Stimulated activated CD8-positive, alpha-beta memory T cell treated with anti-CD3 and anti-CD28 coated beads, Interleukin-15, amount 100 ng/mL, for 48 hours (primary cell): ENCODE measurements around the gene SLC29A1.

Experiments used
- DNase-seq, 2 donors: peaks; one replicate each; pipeline ENCODE4 v3.0.0-alpha.2; 2020; ENCODE audit warnings: low read depth in 2 of 2

SLC29A1 gene

DNA sequence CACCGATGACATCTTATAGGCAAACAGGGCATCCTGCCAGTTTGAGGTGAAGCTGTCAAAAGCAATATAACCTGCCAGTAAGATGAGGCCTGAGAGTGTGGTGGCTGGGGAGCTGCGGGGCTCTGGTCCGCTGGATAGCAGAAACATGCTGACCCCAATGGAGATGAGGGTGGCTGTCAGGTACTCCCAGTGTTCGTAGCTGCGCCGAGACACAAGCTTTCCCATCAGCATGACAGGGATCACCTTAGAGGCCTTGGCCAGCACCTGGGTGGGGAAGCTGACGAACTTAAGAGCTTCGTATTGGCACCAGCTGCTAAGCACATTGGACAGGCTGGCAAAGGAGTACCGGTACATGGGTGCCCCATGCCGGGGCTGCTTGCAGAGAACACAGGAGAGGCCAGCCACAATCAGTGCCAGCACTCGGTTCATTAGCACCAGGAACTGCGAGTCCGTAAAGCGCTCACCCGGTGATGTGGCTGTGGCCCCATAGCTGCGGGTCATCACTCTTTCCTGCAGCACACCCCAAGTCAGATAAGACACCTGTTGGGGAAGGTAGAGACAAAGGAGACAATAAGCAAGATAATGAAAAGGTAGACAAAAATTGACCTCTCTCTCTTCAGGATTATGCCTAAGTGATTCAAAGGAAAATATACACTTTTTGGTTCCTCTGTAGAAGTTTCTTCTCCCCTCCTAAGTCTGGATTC lies 31.9 kb downstream of the SLC29A1 start:
- no peak for DNase-seq

DNA sequence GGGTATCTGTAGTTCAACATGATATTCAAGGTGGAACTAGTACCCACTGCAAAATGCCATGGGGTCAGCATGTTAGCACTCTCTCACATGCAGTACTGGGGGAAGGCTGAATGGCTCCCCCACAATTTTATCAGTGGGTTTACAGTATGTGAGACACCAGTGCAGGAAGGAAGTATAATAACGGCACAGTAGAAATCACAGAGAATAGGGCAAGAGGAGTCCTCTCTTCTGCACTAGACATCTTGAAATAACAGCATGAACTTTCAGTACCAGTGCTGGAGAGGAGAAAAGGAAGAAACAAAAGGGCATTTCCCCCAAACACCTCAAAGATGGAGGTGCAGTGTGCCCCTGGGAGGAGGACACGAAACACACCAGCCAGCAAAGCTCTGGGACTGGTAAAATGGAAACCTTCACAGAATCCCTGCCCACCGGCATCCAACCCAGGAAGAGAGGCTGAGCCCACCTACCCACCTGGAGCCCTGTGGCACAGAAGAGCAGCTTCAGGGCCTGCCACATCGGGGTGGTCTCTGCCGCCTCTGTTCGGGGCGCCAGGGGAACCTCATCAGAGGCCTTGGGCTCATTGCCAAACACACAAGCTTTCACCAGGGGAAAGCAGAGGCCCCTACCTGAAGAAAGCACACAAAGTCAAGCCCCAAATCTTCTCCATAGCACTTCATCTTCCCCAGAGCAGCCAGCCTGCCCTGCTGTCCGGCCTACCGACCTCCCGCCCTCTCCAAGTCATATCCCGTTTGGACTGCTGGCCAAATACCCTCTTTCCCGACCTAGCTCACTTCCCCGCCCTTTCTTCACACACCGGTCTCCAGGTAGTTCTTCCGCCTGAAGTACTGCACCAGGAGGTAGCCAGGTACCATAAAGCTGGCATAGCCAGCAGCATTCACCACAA lies 32.7 kb downstream of the SLC29A1 start:
- DNase-seq = no peak

DNA sequence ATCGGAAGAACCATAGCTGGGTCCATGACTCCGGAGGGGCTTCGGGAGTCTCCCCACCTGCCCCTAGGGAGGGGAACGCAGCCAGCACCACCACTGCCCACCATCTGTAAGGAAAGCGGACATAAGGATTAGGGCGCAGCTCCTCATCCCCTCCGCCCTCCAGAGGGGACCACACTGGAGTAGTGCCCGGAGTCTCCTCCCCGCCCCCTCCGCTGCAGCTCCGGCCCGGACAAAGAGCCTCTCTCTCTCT lies 33.3 kb downstream of the SLC29A1 start:
- no peak for DNase-seq

DNA sequence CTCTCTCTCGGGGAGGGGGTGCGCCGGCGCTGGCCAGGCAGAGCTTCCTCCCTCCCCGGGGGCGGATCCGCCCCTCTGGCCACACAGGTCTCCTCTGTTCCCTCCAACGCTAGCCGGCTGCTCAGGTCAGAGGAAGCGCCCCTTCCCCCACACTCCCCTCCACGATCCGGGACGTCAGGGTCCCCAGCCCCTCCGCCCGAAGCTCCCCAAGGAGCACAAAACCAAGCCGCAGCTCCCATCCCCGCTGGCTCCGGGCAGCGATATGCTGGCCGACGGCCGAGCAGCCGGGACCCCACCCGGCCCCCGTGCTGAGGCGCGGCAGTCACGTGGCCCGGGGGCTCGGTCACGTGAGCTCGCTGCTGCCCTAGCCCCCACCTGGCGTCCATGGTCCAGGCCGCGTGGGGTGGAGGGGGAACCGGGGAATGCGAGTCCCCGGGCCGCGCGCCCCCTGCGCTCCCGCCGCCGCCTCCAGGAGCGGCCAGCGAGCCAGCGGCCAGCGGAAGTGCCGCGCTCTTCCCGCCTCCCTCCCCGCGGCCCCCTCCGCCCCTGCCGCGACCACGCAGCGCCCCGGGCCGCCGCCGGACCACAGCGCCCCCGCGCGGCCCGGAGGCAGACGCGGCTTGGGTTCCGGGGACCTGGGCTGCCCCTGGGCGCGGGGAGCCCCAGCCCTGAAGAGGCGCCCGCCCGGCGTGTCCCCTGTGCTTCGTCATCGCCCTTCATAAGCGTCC lies 33.8 kb downstream of the SLC29A1 start, which contains the start of gene SLC35B2:
Gene SLC35B2 (minus strand): TSS at position 504 of the 728 bp plus-strand sequence. CDS start 118 bp downstream, at position 386.
- peak; percentile 56 to 60 for DNase-seq

DNA sequence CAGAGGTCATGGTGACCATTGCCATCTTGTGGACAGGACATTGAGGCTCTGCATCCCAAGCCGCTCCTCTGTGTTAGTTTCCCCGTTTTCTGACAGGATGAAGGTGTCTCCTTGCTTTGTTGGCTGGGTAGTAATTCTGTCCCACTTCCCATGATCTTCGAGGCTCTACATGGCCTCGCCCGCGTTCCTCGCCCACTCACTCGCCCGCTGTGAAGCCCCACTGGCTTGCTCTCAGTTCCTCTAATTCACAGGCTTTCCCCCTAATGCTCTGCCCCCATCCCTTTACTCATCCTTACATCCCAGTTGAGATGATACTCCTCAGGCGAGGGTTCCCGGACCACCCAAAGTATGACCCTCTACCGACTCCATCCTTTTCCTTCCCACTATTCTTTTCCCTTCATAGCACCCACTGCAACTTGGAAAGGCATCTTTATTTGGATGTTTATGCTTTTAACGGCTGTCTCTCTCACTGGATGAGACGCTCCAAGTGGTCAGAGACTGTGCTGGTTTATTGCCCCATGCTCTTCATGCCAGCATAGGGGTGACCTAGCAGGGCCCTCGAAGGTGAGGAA lies 34.4 kb downstream of the SLC29A1 start:
- DNase-seq = no peak

DNA sequence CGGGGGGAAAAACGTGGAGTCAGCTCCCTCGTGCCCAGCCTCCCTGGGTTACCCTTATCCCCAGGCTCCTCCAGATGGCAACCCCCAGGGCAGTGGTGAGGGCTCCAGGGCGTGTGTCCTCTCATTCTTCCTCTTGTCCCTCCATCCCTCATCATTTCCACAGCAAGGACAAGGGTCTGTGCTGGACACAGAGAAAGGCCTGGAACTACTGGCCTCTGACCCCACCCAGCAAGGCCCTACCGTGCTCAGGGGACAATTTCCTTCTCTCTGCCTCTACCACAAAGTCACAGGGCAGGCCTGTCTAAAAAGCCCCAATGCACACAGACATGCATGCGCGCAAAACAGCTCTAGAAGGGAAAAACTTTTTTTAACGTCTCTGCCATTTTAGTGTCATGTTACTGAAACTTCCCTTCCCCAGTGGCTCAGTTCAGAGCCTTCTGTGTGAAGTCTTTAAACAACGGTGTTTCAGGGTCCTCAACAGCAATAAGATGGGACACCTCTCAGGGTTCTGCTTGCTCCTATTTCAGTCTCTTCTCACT lies 35.0 kb downstream of the SLC29A1 start:
- no peak for DNase-seq

DNA sequence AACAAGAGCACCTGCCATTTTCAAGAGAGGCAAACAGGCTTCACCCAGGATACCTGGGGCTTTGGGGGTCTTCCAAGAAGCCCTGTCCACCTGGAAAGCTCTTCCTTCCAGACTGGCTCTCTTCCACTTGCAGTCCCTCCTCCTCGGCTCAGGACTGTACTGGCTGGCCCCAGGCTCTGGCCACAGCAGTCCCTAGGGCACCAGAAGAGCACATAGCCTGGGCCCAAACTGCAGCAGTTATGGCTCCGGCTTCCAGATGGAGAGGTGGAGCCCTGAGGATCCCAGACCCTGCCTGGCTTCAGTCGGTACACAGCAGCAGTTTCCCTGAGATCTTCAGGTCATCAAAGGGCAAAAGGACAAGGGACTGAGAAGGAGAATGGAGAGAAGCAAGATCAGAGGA lies 35.5 kb downstream of the SLC29A1 start:
- no peak for DNase-seq

DNA sequence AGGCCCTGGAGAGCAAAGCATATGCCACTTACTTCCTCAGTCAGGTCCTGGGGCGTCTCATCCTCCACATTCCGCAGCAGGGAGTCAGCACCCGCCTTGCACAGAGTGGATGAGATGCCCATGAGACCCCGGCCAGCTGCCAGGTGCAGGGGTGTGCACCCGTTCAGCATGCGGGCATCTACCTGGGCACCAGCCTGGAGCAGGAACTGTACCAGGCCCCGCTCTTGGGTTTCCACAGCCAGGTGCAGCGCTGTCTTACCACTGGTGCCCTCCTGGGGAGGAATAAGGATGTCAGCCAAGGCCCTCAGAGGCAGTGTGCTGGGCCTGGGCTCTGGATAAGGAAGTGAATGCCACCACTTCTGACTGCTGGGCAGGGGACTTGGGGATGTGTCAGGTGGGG lies 36.6 kb downstream of the SLC29A1 start:
- DNase-seq = no peak

DNA sequence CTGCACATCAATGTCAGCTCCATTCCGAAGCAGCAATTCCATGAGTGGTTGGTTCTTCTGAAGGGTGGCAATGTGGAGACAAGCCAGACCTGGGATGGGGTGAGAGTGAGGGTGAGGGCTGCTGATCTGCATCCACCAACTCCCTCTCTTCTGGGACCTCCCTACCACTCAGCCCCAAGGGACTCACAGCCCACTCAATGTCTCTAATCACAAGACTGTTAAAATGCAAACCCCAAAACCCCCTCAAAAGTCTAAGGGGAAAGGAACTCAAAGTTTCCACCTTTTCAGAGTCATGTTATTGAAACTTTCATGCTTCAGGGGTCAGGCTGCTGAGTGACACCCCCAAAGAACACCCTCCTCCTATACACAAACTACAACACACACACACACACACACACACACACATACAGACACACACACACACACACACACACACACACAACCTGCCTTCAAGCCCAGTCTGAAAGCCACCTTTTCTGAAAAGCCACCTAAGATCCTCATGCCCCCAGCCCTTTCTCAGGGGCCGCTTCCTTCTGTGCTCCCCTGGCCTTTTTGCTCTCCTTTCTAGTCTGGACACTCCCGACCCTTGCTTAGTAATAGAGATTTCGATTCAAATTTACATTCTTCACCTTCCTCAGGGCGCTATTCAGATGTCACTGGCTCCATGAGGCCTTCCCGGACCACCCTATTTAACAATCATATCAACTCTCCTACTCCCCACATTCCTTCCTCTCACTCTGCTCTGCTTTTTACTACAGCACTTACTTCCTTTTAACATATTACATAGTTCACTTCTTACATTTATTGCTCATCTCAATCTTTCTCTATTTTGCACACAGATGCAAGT lies 37.3 kb downstream of the SLC29A1 start:
- DNase-seq = no peak

DNA sequence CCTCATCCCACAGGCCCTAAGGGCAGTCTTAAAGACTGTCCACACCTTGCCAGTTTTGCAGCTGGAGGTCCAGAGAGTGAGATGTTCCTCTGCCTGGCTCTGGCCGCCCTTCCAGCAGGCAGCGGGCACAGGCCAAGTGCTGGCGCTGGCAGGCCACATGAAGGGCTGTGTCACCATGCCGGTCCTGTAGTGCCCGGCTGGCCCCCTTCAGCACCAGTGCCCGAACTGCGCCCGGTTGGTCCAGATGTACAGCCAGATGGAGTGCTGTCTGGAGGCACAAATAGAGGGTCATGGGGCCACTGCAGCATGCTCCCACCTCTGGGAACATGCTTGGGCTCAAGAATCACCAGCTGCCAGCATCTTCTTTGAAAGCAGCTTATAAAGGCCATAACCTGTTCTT lies 38.2 kb downstream of the SLC29A1 start:
- DNase-seq = no peak

DNA sequence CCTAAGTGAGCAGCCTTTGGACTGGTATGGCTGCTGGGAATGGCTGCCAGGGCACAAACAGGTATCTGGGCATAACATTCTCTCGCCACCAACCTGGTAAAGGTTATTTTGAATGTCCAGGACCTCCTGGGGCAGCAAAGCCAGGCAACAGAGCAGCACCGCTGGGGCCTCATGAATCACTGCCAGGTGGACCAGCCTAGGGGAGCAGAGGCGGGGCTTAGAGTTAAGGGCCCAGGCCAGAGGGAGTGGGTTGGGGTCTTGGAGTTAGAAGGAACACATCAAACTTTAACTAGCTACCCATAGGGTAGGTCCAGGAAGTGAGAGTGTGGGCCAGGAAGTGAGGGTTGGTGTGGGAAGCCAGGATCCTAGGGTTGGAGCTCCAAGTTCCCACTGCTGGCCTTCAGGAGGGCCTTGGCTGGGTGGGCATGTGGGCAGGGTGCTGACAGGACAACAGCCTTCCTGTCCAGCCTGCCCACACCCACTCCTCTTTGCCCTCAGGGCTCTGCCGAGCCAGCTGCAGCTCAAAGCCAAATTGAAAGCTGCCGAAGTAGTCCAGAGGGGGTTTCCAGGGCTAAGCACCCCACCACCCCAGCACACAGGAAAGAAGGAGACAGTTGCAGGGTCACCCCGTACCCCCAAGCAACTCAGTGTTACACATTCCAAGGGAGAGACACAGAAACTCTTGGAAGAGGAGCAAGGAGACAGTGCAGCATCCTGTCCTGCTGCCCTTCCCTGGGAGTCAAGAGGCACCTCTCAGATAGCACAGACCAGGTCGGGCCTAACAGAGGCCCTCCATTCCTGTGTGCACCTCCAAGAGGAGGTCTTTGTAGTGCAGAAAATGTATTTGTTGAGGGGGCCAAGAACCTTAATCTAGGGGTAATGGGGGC lies 39.3 kb downstream of the SLC29A1 start:
- DNase-seq = no peak

DNA sequence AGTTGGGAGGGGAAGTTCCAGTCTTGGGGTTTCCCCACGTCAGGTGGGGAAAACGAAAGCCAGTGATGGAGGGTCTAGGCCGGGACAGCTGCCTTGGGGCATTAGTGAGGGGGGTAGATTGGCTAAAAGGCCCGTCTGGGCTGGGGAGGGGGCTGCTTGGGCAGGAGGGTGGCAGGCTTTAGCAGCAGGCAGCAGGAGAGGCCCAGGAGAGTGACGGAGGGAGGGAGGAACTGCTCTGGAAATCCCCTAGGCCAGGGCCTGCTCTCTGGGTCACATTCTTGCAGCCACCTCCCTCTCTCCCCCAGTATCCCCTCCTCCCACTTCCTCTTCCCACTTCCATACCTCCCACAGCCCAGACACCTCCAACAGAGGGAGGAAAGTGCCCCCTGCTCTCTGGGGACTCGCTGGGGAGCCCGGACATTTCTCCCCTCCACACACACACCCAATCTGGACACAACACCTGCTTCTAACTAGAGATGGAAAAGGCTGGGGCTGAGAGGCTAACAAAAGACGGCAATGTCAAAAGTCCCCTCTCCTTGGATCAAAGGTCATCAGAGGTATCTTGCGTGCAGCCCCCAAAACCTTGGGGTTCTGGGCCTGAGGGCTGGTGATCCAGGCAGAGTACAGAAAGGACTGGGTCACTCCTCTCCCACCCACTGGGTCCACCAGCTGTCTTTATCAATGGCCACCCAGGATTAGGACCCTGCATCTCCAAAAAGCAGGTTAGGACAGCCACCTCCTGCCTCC lies 40.1 kb downstream of the SLC29A1 start:
- no peak for DNase-seq

DNA sequence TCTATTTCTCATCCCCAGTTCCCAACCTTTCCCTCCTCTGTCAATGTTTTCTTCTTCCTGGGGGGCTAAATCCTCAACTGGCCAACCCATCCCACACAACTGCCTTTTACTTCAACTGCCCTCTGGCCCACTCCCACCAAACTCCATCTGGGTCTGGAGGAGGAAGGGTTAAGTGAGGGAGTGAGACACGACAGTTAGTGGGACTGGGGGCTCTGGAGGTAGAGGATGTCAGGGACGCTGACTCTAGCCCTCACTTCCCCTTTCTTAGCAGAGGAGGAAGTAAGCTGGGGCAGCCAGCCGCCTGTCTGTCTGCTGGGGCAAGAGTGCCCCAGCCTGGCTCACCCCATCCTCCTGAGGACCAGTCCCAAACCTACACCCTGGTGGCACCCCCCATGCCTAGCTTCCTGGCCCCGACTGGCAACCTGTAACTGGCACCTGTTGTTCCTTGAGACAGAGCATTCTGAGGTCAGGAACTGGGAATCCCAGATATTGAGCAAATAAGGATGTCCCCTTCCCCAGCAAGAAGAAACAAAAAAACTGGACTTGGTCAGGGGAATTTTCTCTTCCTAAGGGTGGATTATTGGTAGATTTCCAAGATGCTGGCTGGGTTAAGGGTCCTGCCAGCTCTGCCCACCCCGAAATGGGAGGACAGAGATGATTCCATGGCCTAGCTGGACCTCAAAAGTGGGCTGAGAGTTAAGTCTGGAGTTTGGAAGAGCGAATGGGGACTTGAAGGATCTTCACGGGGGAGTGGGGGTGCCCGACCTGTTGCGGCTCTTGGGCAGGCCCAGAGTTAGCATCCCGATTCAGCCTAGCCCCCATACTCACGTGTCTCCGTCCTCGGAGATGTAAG lies 41.0 kb downstream of the SLC29A1 start:
- DNase-seq = no peak

DNA sequence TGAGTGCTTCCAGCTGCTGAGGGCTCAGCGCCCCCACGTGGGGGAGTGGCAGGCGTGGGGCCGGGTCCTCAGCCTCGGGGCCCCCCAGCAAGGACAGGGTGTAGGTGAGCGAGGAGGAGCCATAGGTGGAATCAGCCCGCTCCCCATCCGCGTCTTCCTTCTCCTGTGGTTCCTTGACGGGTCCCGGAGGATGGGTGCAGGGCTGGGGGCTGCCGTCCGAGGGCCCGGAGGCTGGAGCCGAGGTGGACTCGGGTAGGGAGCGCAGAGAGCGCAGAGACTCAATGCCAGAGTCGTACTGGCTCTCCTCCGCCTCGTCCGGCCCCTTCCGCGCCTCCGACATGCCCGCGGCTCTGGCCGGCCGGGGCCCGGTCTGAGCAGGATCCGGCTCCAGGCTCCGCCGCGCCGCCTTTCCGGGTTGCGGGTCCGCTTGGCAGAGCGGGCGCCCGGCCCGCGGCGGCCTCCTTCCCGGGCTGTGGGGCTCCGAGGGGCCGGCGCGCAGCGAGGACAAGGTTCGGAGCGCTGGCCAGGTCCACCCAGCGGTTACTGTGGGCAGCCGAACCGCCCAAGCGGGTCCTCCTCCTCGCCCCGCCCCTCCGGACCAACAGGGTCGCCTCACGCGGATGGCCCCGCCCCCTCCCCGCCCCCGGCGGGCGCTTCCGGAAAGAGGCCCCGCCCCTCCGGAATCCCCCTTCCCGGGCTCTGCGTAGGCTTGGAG lies 41.8 kb downstream of the SLC29A1 start, which contains the start of gene NFKBIE:
Gene NFKBIE (minus strand): TSS at position 545 of the 715 bp plus-strand sequence. CDS start 205 bp downstream, at position 340.
- DNase-seq = peak; percentile 91 to 94

DNA sequence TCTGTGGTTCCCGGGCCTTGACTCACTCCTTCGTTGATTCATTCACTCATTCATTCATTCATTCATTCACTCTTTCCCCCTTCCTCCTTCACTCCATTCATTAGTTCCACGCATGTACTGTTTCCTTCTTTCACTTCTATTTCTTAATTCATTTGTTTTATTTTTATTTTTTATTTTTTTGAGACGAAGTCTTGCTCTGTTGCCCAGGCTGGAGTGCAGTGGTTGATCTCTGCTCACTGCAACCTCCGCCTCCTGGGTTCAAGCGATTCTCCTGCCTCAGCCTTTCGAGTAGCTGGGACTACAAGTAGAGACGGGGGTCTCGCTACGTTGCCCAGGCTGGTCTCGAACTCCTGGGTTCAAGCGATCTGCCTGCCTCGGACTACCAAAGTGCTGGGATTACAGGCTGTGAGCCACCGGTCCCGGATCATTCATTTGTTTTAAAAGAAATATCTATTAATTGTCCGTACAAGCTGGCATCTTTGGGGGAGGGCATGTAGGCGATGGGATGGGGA lies 42.4 kb downstream of the SLC29A1 start:
- DNase-seq = no peak

DNA sequence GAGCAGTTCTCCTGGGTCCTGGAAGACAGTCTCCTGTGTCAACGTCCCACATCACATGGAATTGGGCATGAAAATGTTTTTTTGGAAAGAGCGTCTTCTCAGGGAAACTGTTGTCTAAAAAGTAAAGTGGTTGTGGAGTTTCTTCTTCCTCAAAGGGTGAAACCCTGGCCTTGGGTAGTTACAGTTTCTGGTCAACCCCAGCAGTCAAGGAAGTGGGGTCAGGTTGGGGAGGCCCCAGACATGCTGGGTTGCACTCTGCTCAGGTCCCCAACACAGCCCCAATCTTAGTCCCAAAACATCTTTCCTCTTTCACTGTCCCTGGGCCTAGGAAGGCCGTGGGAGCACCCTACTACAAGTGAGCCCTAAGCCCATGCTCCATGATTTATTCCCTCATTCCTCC lies 43.0 kb downstream of the SLC29A1 start:
- DNase-seq = no peak

DNA sequence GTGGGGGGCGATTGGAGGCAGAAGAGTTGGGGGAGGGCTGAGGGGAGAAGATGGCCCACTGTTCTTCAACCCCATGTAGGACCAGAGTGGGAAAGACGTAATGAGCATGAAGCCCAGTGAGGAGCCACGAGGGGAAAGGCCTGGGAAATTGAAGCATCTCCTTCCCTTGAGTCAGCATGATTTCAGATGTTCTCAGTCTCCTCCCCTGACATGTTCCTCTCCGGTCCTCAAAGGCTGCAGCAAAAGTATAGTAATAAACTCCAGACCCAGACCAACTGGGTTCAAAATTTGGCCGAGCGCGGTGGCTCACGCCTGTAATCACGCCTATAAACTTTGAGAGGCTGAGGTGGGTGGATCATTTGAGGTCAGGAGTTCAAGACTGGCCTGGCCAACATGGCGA lies 43.9 kb downstream of the SLC29A1 start:
- no peak for DNase-seq
